Panc1 (cell line): Measurements from ENCODE around the gene AHR. TPM values are rescaled to one million over a fixed set of nuclear protein-coding genes. Genes with fewer than 3 reads are reported as not detected.
"Not testable (repeated sequence)": the region's sequence is repeated elsewhere in the genome, so short reads cannot be mapped to it uniquely, and the experiment has no call there.

Experiments used
- ATAC-seq: fragments of 200-7000 bp; cut with Tn5 transposase; 2 replicates; pipeline ENCODE4 v1.9.1; 2020; ENCODE audit warnings: mild to moderate bottlenecking, moderate library complexity
- BruUV-seq: library from RNA; stranded (reverse); fragments of 400-500 nt; replicated peaks from 2 replicates; lab custom pipeline; 2021; lab: Mats Ljungman, UMichigan
- CTCF ChIA-PET: fragments of 300-600 bp; sonication (Branson Sonifier 250); formaldehyde crosslinking; loops from one replicate; lab custom pipeline; 2022; ENCODE audit warnings: antibody characterized with exemption; lab: Charles Lee
- POLR2A ChIA-PET: fragments of 300-600 bp; sonication (Branson Sonifier 250); formaldehyde crosslinking; loops from one replicate; lab custom pipeline; 2022; ENCODE audit warnings: antibody characterized with exemption; lab: Charles Lee
- DNase-seq: peaks from one replicate; pipeline ENCODE4 v3.0.0-alpha.2; 2010; ENCODE audit warnings: low read depth, low spot score
- H3K27ac ChIP-seq: 2 replicates; pipeline ENCODE4 v1.5.1; 2011; ENCODE audit warnings: mild to moderate bottlenecking, low read length, inconsistent platforms
- H3K27me3 ChIP-seq: fragments of 200-500 bp; sonication (Bioruptor generic); 2 replicates; pipeline ENCODE4 v1.6.0; 2014; ENCODE audit warnings: low read length, inconsistent platforms; ENCODE audit not compliant: control insufficient read depth, insufficient read depth
- H3K36me3 ChIP-seq: fragments of 200-500 bp; sonication (Bioruptor generic); 2 replicates; pipeline ENCODE4 v1.5.1; 2014; ENCODE audit warnings: inconsistent platforms, mild to moderate bottlenecking, low read length, moderate library complexity; ENCODE audit not compliant: control insufficient read depth, insufficient read depth
- H3K4me1 ChIP-seq: 2 replicates; pipeline ENCODE4 v1.5.1; 2011; ENCODE audit warnings: inconsistent platforms, mild to moderate bottlenecking, low read length, moderate library complexity; ENCODE audit not compliant: control insufficient read depth, insufficient read depth
- H3K4me3 ChIP-seq, 2 experiments: 2 replicates each; pipeline ENCODE4 v1.5.1; 2011 to 2012; ENCODE audit warnings: low read depth in 2 of 2, low read length in 2 of 2, mild to moderate bottlenecking in 2 of 2, inconsistent platforms in 1 of 2, moderate library complexity in 1 of 2
- H3K9me3 ChIP-seq: fragments of 200-500 bp; sonication (Bioruptor generic); 2 replicates; pipeline ENCODE4 v1.5.1; 2014; ENCODE audit warnings: low read depth, mild to moderate bottlenecking, inconsistent platforms, low read length, moderate library complexity; ENCODE audit not compliant: control insufficient read depth, insufficient read depth
- POLR2AphosphoS5 ChIP-seq: IDR thresholded peaks from 2 replicates; pipeline ENCODE4 v1.6.1; 2012; ENCODE audit warnings: mild to moderate bottlenecking, low read depth, low read length, moderate library complexity
- SIN3A ChIP-seq: IDR thresholded peaks from 2 replicates; pipeline ENCODE4 v1.6.1; 2012; ENCODE audit warnings: low read depth, mild to moderate bottlenecking, low read length, moderate library complexity, borderline replicate concordance; ENCODE audit not compliant: insufficient read depth
- TCF7L2 ChIP-seq: IDR thresholded peaks from 2 replicates; pipeline ENCODE4 v1.6.1; 2011; ENCODE audit warnings: mild to moderate bottlenecking, low read depth, low read length, inconsistent platforms
- in situ Hi-C: cut with HindIII; loops from 2 replicates; pipeline ENCODE4 v1.10.0; 2016; ENCODE audit warnings: low sequenced_read_pairs, low pct_unique_long_range_greater_than_20kb
- intact Hi-C: fragments of 100-400 bp; cut with micrococcal nuclease; formaldehyde crosslinking; loops from one replicate; pipeline ENCODE4 v1.10.0; 2022; ENCODE audit not compliant: unreplicated experiment
- total RNA-seq: library from RNA; stranded (reverse); gene quantifications from one replicate; pipeline ENCODE4 v1.2.1, GENCODE V29; 2021; ENCODE audit not compliant: unreplicated experiment
- TF ChIP-seq, protein P1 (sequence below): fragments of 450-650 bp; IDR thresholded peaks from 2 replicates; pipeline ENCODE4 v1.5.1; 2017; ENCODE audit warnings: mild to moderate bottlenecking
- TF ChIP-seq, protein P2 (sequence below), 2 experiments: IDR thresholded peaks; 2 replicates each; pipeline ENCODE4 v1.6.1; 2011 to 2012; ENCODE audit warnings: low read depth in 2 of 2, control low read depth in 1 of 2, low read length in 1 of 2, mild to moderate bottlenecking in 1 of 2, moderate library complexity in 1 of 2; ENCODE audit not compliant: insufficient read depth in 1 of 2

The AHR gene
- total RNA-seq, 1 experiment from 2014 or later: 36.6 TPM

- ChIA-PET POLR2A (no interaction called here), CTCF (no interaction called here)
- ATAC-seq (no peak), DNase-seq (no peak)
- intact Hi-C loops (no loop called here), in situ Hi-C loops (no loop called here)
- H3K4me1 ChIP-seq: no peaks in the 10 kb centered on the region
- no peaks in the 10 kb centered on the region; the same call in 1 of the 2 replicates for H3K9me3 ChIP-seq
- H3K36me3 ChIP-seq: no peaks in the 10 kb centered on the region
- no TSS peak for BruUV-seq
- no peaks in the 10 kb centered on the region for H3K27me3 ChIP-seq
- H3K27ac ChIP-seq: no peak overlapping the region
- TF ChIP-seq, protein P1, sequence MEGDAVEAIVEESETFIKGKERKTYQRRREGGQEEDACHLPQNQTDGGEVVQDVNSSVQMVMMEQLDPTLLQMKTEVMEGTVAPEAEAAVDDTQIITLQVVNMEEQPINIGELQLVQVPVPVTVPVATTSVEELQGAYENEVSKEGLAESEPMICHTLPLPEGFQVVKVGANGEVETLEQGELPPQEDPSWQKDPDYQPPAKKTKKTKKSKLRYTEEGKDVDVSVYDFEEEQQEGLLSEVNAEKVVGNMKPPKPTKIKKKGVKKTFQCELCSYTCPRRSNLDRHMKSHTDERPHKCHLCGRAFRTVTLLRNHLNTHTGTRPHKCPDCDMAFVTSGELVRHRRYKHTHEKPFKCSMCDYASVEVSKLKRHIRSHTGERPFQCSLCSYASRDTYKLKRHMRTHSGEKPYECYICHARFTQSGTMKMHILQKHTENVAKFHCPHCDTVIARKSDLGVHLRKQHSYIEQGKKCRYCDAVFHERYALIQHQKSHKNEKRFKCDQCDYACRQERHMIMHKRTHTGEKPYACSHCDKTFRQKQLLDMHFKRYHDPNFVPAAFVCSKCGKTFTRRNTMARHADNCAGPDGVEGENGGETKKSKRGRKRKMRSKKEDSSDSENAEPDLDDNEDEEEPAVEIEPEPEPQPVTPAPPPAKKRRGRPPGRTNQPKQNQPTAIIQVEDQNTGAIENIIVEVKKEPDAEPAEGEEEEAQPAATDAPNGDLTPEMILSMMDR: no peak
- no peak for TF ChIP-seq POLR2AphosphoS5
- TF ChIP-seq TCF7L2: no peak
- TF ChIP-seq, protein P2, sequence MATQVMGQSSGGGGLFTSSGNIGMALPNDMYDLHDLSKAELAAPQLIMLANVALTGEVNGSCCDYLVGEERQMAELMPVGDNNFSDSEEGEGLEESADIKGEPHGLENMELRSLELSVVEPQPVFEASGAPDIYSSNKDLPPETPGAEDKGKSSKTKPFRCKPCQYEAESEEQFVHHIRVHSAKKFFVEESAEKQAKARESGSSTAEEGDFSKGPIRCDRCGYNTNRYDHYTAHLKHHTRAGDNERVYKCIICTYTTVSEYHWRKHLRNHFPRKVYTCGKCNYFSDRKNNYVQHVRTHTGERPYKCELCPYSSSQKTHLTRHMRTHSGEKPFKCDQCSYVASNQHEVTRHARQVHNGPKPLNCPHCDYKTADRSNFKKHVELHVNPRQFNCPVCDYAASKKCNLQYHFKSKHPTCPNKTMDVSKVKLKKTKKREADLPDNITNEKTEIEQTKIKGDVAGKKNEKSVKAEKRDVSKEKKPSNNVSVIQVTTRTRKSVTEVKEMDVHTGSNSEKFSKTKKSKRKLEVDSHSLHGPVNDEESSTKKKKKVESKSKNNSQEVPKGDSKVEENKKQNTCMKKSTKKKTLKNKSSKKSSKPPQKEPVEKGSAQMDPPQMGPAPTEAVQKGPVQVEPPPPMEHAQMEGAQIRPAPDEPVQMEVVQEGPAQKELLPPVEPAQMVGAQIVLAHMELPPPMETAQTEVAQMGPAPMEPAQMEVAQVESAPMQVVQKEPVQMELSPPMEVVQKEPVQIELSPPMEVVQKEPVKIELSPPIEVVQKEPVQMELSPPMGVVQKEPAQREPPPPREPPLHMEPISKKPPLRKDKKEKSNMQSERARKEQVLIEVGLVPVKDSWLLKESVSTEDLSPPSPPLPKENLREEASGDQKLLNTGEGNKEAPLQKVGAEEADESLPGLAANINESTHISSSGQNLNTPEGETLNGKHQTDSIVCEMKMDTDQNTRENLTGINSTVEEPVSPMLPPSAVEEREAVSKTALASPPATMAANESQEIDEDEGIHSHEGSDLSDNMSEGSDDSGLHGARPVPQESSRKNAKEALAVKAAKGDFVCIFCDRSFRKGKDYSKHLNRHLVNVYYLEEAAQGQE (IDR thresholded peaks at IDR 0.05; ENCODE audit: insufficient read depth in 1 of 2, low read depth in 2 of 2, low read length in 1 of 2): no peak
- no peak overlapping the region for H3K4me3 ChIP-seq
Measured at GRCh38 chr7:17390392-17390791, 91.9 kb downstream of the AHR start.

DNA sequence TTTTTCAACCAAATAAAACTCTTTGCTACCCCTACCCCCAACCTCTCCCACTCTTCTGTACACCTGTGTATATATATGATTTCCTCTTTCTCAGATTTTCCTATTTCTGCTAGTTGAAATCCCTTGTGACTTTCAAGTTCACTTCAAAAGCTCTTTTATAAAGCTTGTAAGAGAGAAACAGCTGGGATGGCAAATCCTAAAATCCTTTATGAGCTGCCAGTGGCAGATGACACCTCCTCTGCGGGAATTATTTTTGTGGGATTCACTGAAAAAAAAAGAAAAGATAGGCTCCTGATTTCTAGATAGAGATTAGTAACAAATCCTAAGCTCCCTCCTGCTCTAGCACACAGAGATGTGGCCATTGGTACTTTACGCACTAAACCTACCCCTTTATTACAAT is 92.9 kb downstream of the AHR start:
- H3K4me1 ChIP-seq: no peaks in the 10 kb centered on the region
- no peak overlapping the region for H3K27ac ChIP-seq
- ChIA-PET POLR2A (no interaction called here), CTCF (no interaction called here)
- no peak for DNase-seq
- no TSS peak for BruUV-seq
- no peak for ATAC-seq
- TF ChIP-seq TCF7L2: no peak
- intact Hi-C loops: no loop called here
- H3K36me3 ChIP-seq: no peaks in the 10 kb centered on the region
- in situ Hi-C loops: no loop called here
- no peaks in the 10 kb centered on the region; the same call in 1 of the 2 replicates for H3K9me3 ChIP-seq
- no peak overlapping the region for H3K4me3 ChIP-seq
- no peaks in the 10 kb centered on the region for H3K27me3 ChIP-seq

GRCh38 chr7:17392846-17393245 is 94.4 kb downstream of the AHR start:
- H3K9me3 ChIP-seq: no peaks in the 10 kb centered on the region; the same call in 1 of the 2 replicates
- H3K4me3 ChIP-seq: no peak overlapping the region
- DNase-seq (no peak), ATAC-seq (no peak)
- intact Hi-C loops: no loop called here
- CTCF ChIA-PET: no interaction called here
- no peak overlapping the region for H3K27ac ChIP-seq
- TF ChIP-seq, protein P2 (IDR thresholded peaks at IDR 0.05; ENCODE audit: insufficient read depth in 1 of 2, low read depth in 2 of 2, low read length in 1 of 2): no peak
- no peak for TF ChIP-seq POLR2AphosphoS5
- TF ChIP-seq TCF7L2: no peak
- TF ChIP-seq, protein P1: no peak
- no peak for TF ChIP-seq SIN3A
- POLR2A ChIA-PET: no interaction called here
- no peaks in the 10 kb centered on the region for H3K4me1 ChIP-seq
- no peaks in the 10 kb centered on the region for H3K36me3 ChIP-seq
- in situ Hi-C loops: no loop called here
- BruUV-seq: no TSS peak
- H3K27me3 ChIP-seq: no peaks in the 10 kb centered on the region

DNA sequence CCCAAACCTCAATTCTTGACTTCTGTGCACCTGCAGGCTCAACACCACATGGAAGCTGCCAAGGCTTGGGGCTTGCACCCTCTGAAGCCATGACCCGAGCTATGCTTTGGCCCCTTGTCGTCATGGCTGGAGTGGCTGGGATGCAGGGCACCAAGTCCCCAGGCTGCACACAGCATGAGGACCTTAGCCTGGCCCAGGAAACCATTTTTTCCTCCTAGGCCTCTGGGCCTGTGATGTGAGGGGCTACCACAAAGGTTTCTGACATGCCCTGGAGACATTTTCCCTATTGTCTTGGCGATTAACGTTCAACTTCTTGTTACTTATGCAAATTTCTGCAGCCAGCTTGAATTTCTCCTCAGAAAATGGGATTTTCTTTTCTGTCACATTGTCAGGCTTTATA is 96.1 kb downstream of the AHR start:
- H3K27me3 ChIP-seq, DNase-seq, ATAC-seq, BruUV-seq, H3K36me3 ChIP-seq, H3K4me1 ChIP-seq, intact Hi-C loops, H3K9me3 ChIP-seq, H3K4me3 ChIP-seq, H3K27ac ChIP-seq, CTCF ChIA-PET, in situ Hi-C loops: not testable (repeated sequence)
- POLR2A ChIA-PET: interaction anchor here (0.6 kb wide), 1 partner anchor 19 kb away, joined by 3 read pairs; no protein-coding TSS in a partner anchor
